ENCODE data around the gene FOXO3. TPM values are rescaled to one million over a fixed set of nuclear protein-coding genes. Genes with fewer than 3 reads are reported as not detected.
A peak's percentile ranks its signal among the peaks of the same experiment; 100 is the strongest.

FOXO3 gene
- total RNA-seq, 2 donors from 2014 or later = 16.4 to 20.3 TPM

DNA sequence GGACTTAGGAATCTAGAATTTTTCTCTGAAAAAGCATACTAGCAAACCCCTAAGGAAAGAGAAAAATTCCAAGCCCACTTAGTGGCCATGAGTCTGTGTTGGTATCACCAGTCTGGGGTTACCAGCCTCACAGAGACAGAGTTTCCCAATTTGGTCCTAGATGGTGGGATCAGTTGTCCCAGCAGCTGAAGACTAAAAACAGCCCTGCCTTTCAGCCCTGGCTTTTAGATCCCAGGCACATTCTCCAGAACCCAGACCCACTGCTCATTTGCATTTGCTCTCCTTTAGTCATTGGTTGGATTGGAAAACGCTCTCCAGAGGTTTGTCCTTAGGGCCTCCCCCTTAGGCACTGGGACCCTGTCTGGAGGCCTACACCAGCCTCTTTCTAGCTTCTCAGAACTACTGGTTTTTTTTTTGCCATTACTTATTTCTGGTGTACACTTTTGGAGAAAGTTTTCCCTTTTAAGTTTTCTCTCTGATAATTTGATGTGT lies 39.1 kb upstream of the FOXO3 start:
- DNase-seq = no peak
- Histone ChIP-seq H3K9me3 (ENCODE audit: control insufficient read depth, low read length) (no peaks in the 10 kb centered on the region), H3K27ac (ENCODE audit: low read depth, low read length) (no peak overlapping the region), H3K4me3 (ENCODE audit: low read length) (no peak overlapping the region), H3K9ac (ENCODE audit: extremely low read depth, low read length, poor library complexity, severe bottlenecking) (no peak overlapping the region), H3K36me3 (ENCODE audit: control insufficient read depth, insufficient read depth, low read length) (no peaks in the 10 kb centered on the region), H3K4me1 (ENCODE audit: control insufficient read depth, insufficient read depth, low read length) (no peaks in the 10 kb centered on the region), H3K27me3 (ENCODE audit: control insufficient read depth, insufficient read depth, low read length, poor library complexity, severe bottlenecking) (no peaks in the 10 kb centered on the region)
- H3K4me3 Mint-ChIP-seq = no peak overlapping the region
- TF ChIP-seq CTCF (conservative IDR thresholded peaks at IDR 0.05) = no peak
- H3K9me3 Mint-ChIP-seq = no peaks in the 10 kb centered on the region
- WGBS, 2 experiments (ENCODE audit: insufficient coverage in 1 of 2, insufficient read length in 1 of 2) = 94% methylated on average over 1 of the region's 1 CpG; no CpG with 5 or more reads in 1 of the 2 experiments
- H3K36me3 Mint-ChIP-seq (ENCODE audit: low read depth) = peaks cover 3% of the 10 kb centered on the region
- no peaks in the 10 kb centered on the region for H3K27me3 Mint-ChIP-seq (ENCODE audit: insufficient read depth)
- H3K4me1 Mint-ChIP-seq = peaks cover 2% of the 10 kb centered on the region
- H3K27ac Mint-ChIP-seq = no peak overlapping the region

DNA sequence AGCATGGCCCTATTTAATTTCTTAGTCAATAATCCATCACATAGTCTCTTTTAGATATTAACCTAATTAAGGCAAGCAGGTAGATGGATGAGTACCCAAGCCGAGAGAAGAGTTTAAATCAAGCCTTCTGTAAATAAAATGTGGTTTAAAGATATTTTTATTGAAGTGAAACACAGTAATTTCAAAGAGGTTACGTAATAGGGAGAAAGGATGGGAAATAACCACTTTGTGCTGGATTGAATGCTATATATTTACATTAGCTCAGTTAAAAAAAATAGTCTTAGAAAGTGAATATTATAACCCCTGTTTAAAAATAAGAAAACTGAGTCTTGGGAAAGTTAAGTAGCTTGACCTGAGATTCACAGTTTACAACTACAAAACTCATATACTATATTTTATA lies 37.0 kb upstream of the FOXO3 start:
- H3K9ac ChIP-seq (ENCODE audit: extremely low read depth, low read length, poor library complexity, severe bottlenecking) = no peak overlapping the region
- 98 to 100% methylated on average over 1 to 2 of the region's 2 CpGs for WGBS, 2 experiments (ENCODE audit: insufficient coverage in 1 of 2, insufficient read length in 1 of 2)
- peaks cover 3% of the 10 kb centered on the region for H3K36me3 Mint-ChIP-seq (ENCODE audit: low read depth)

DNA sequence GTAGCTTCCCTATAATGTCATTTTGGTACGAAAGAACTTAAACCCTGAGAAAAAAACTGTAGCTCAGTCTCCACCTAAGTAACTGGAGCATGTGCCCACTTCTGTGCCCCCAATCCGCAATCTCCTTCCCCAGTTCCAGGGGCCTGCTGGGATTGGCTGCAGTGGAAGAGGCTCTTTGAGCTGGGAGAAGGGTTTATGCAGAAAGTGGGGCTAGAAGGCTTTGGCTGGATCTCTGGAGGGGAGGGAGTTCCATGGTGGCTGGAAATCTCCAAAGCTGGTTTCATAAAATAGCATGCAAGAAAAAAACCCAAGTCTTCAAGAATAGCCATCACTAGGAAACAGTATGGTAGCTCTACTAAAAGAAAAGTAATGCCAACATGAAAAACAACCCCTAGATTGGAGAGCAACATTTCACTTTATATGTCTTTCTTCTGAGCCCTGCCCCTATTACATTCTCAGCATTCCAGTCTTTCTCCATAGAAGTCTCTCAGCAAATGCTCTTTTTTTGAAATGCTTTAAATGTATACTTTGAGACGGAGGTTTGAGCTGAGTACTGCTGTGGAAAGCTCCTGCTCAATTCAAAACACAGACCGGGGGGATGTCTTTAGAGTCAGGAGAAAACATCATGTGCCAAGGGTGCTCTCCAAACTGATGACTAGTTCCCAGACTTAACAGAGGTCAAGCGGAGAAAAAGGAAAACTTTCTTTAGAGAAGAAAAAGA lies 36.0 kb upstream of the FOXO3 start:
- peak; percentile 62 for DNase-seq
- Mint-ChIP-seq H3K9me3 (no peaks in the 10 kb centered on the region), H3K27me3 (ENCODE audit: insufficient read depth) (no peaks in the 10 kb centered on the region), H3K4me1 (peaks cover 2% of the 10 kb centered on the region), H3K4me3 (no peak overlapping the region), H3K27ac (no peak overlapping the region), H3K36me3 (ENCODE audit: low read depth) (peaks cover 3% of the 10 kb centered on the region)
- Histone ChIP-seq H3K4me3 (ENCODE audit: low read length) (no peak overlapping the region), H3K4me1 (ENCODE audit: control insufficient read depth, insufficient read depth, low read length) (no peaks in the 10 kb centered on the region), H3K9me3 (ENCODE audit: control insufficient read depth, low read length) (no peaks in the 10 kb centered on the region), H3K36me3 (ENCODE audit: control insufficient read depth, insufficient read depth, low read length) (no peaks in the 10 kb centered on the region), H3K9ac (ENCODE audit: extremely low read depth, low read length, poor library complexity, severe bottlenecking) (no peak overlapping the region), H3K27ac (ENCODE audit: low read depth, low read length) (no peak overlapping the region), H3K27me3 (ENCODE audit: control insufficient read depth, insufficient read depth, low read length, poor library complexity, severe bottlenecking) (no peaks in the 10 kb centered on the region)
- 71 to 83% methylated on average over 2 to 5 of the region's 5 CpGs for WGBS, 2 experiments (ENCODE audit: insufficient coverage in 1 of 2, insufficient read length in 1 of 2)
- TF ChIP-seq CTCF (conservative IDR thresholded peaks at IDR 0.05) = no peak

More for the DNA sequence above, 37.0 kb upstream of the FOXO3 start:
- H3K36me3 ChIP-seq (ENCODE audit: control insufficient read depth, insufficient read depth, low read length) = no peaks in the 10 kb centered on the region
- Mint-ChIP-seq H3K4me1 (peaks cover 2% of the 10 kb centered on the region), H3K27me3 (ENCODE audit: insufficient read depth) (no peaks in the 10 kb centered on the region), H3K9me3 (no peaks in the 10 kb centered on the region), H3K4me3 (no peak overlapping the region), H3K27ac (no peak overlapping the region)
- no peak for TF ChIP-seq CTCF (conservative IDR thresholded peaks at IDR 0.05)
- H3K9me3 ChIP-seq (ENCODE audit: control insufficient read depth, low read length) = no peaks in the 10 kb centered on the region
- no peaks in the 10 kb centered on the region for H3K27me3 ChIP-seq (ENCODE audit: control insufficient read depth, insufficient read depth, low read length, poor library complexity, severe bottlenecking)
- H3K4me1 ChIP-seq (ENCODE audit: control insufficient read depth, insufficient read depth, low read length) = no peaks in the 10 kb centered on the region
- H3K27ac ChIP-seq (ENCODE audit: low read depth, low read length) = no peak overlapping the region
- DNase-seq = no peak
- H3K4me3 ChIP-seq (ENCODE audit: low read length) = no peak overlapping the region
